NCI-H82 (cell line): Measurements from ENCODE around the gene KLF7.
A peak's percentile ranks its signal among the peaks of the same experiment; 100 is the strongest.

Source experiments
- DNase-seq: peaks from one replicate; lab custom pipeline; 2025; lab: John Stamatoyannopoulos, UW

The KLF7 gene

GRCh38 chr2:207166349-207167098, 776 bp upstream of the KLF7 start:
- DNase-seq, result peak; percentile 85

GRCh38 chr2:207166039-207166348, 246 bp upstream of the KLF7 start:
- DNase-seq, result peak; percentile 100

- DNase-seq, result peak; percentile 85
These were observed 1.5 kb downstream of the KLF7 start for GRCh38 chr2:207164006-207164831.

- no peak for DNase-seq
These were observed 2.1 kb downstream of the KLF7 start for GRCh38 chr2:207163756-207164005.

GRCh38 chr2:207163053-207163755, 2.5 kb downstream of the KLF7 start:
- DNase-seq, result peak; percentile 46

- DNase-seq, result no peak
These were observed 3.4 kb downstream of the KLF7 start for GRCh38 chr2:207162316-207162715.

- no peak for DNase-seq
These were observed 4.3 kb downstream of the KLF7 start for GRCh38 chr2:207161247-207162123.

GRCh38 chr2:207160115-207160514, 5.6 kb downstream of the KLF7 start:
- DNase-seq, result no peak

- no peak for DNase-seq
These were observed 6.7 kb downstream of the KLF7 start for GRCh38 chr2:207159002-207159401.

GRCh38 chr2:207157731-207158130, 8.0 kb downstream of the KLF7 start:
- no peak for DNase-seq

GRCh38 chr2:207157162-207157481, 8.6 kb downstream of the KLF7 start:
- DNase-seq, result no peak

GRCh38 chr2:207156451-207157161, 9.1 kb downstream of the KLF7 start:
- DNase-seq, result no peak

- no peak for DNase-seq
These were observed 10.0 kb downstream of the KLF7 start for GRCh38 chr2:207155516-207156444.

- no peak for DNase-seq
These were observed 10.9 kb downstream of the KLF7 start for GRCh38 chr2:207154556-207155510.

GRCh38 chr2:207153266-207153975, 12.3 kb downstream of the KLF7 start:
- no peak for DNase-seq

GRCh38 chr2:207151048-207151447, 14.7 kb downstream of the KLF7 start:
- no peak for DNase-seq

- DNase-seq, result no peak
These were observed 15.5 kb downstream of the KLF7 start for GRCh38 chr2:207150284-207150683.
